KOPT-K1 (cell line): Measurements from ENCODE around the gene MPHOSPH9.

Experiments
- H3K27ac ChIP-seq: fragments of 200-600 bp; sonication (generic); 2 replicates; pipeline ENCODE4 v1.5.1; 2016; ENCODE audit warnings: antibody characterized with exemption, mild to moderate bottlenecking, low read depth, low read length; ENCODE audit not compliant: poor library complexity, severe bottlenecking
- H3K36me3 ChIP-seq: fragments of 200-600 bp; sonication (generic); 2 replicates; pipeline ENCODE4 v1.5.1; 2017; ENCODE audit warnings: antibody characterized with exemption, mild to moderate bottlenecking, low read length, moderate library complexity; ENCODE audit not compliant: insufficient read depth
- H3K9me3 ChIP-seq: fragments of 200-600 bp; sonication (generic); 2 replicates; pipeline ENCODE4 v1.5.1; 2017; ENCODE audit warnings: antibody characterized with exemption, low read length, mild to moderate bottlenecking; ENCODE audit not compliant: insufficient read depth, poor library complexity, severe bottlenecking

MPHOSPH9 gene

DNA sequence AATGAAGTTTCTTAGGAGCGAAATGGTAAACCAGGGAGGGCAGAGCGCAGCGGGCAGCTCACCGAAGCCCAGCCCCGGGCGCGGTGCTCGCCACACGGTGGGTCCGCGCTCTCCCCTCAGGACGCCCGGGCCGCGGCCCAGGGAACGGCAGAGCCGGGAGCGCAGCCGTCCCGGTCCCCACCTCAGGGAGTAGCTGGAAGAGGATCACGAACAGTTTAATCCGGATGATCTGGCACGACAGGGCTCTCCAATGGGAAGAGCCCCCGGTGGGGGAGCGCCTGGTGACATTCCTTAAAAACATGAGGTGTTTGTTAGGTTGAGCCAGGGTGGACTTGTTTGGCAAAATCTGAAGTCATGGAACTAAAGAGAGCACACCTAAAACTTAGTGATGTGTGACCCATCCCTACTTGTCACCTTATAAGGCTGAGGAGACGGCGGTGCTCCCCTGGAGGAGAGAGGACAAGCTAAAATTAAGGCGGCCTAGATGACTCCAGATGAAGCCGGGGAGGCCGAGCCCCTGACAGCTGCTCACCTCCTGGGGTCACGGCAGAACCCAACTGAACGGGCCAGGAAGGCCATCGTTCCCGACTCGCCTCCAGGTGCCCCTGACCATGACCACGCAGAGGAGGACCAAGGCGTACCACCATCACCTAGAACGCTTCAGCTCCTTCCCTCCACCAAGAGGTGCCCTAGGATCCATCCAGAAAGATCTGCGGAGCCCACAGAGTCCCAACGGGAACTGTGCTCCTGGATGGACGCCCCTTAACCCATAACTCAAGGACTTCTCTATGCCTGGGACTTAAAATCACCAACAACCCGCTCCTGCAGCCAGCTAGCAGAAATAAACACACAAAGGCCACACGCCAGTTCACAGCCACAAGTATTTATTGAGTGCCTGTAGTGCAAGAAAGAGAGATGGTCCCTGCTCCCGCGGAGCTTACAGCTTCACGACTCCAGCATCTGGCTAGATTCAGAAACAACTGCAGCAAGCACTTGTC is 81.2 kb downstream of the MPHOSPH9 start:
- no peaks in the 10 kb centered on the region for H3K9me3 ChIP-seq
- H3K36me3 ChIP-seq = peaks cover 41% of the 10 kb centered on the region
- peak overlapping the region; percentile 89 for H3K27ac ChIP-seq

DNA sequence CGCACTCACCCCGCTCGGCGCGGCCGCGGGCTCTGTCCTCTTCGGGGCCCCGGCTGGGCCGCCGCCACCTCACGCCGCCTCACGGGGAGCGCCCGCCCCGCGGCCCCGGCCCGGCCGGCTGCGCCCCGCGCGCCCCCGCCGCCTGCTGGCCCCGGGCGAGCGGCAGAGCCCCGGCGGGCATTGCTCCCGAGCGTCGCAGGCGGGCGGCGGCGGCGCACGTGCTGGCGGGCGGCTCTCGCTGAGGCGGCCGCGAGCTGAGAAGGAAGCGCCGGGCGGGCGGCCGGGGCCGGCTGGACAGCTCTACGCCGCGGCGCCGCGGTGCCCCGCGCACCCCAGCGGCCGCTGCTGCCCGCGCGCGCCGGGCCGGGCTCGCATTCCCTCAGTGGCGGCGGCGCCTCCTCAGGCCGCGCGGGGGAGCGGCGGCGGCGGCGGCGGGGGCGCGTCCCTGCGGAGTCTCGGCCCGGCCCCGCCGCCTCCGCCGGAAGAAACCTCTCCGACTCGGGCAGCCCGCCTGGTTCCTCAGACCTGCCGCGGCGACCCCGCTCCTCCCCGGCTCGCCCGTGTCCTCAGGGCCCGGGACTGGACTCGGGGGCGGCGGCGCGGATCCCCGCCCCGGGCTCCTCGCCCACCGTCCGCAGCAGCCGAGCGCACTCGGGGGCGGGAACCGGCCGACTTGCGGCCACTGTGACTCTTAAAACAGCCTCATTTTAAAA is 82.0 kb downstream of the MPHOSPH9 start, which contains the start of gene PITPNM2:
Gene PITPNM2, minus strand, starts transcription at position 347 of the 713 bp plus-strand sequence. CDS start 116,500 bp downstream, outside the sequence.
- peaks cover 35% of the 10 kb centered on the region for H3K36me3 ChIP-seq
- peak within 1 kb of the TSS; percentile 89 for H3K27ac ChIP-seq
- no peaks in the 10 kb centered on the region for H3K9me3 ChIP-seq

- peak overlapping the region; percentile 89 for H3K27ac ChIP-seq
- no peaks in the 10 kb centered on the region for H3K9me3 ChIP-seq
- H3K36me3 ChIP-seq = peaks cover 35% of the 10 kb centered on the region
These were observed 82.6 kb downstream of the MPHOSPH9 start for GRCh38 chr12:123150275-123150743.

DNA sequence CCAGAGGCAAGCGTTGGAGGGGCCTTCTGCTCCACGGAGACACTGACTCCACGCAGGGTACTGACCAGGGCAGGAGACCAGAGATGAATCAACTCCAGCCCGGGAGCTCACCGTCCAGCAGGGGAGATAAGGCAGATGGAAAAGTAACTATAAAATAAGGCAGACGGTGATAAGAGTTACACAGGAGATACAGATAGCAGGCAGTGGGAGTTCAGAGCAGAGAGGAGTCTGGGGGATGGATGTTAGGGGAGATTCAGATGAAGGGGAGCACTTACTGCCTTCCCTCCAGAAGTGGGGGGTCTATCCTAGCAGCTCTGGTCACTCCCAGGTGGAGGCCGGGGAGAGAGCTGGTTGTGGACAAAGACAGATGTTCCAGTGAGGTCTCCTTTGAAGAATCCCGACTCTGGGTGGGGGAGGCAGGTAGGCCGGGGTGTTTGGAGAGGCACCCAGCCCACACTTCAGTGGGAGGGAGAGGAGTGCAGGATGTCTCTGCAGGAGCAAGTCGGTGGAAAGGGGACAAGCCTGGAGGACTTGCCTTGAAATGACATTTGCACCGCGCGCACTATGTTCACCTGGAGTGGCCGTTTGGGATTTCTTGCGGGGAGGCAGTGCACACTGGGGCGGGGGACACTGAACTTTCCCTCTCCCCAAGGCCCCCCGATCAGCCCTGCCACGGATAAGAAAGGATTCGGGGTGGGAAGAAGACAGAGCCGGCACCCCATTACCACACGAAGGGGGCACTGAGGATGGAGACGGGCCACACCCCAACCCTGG is 83.3 kb downstream of the MPHOSPH9 start:
- no peaks in the 10 kb centered on the region for H3K9me3 ChIP-seq
- H3K36me3 ChIP-seq = peaks cover 37% of the 10 kb centered on the region
- H3K27ac ChIP-seq = peak overlapping the region; percentile 89

GRCh38 chr12:123149088-123149487 is 83.9 kb downstream of the MPHOSPH9 start:
- peak overlapping the region; percentile 89 for H3K27ac ChIP-seq

DNA sequence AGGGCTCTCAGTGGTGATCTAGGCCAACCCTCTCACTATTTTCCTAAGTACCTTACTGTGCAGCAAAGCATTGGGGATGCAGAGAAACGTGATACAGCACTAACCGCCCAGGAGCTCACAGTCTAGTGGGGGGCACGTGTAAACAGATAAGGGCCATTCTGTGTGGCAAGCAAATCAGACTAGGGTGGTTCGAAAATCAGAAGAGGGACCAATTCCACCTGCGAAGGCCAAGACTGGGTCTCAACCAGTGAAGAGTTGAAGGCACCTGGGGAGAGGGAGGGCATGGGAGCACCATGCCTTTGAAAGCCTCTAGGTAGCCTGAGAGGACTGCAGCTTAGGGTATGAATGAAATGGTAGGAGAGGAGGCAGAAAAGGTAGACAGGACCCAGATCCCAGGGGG is 84.3 kb downstream of the MPHOSPH9 start:
- H3K9me3 ChIP-seq = no peaks in the 10 kb centered on the region
- H3K27ac ChIP-seq = peak overlapping the region; percentile 89
- H3K36me3 ChIP-seq = peaks cover 27% of the 10 kb centered on the region

More at GRCh38 chr12:123149088-123149487, 83.9 kb downstream of the MPHOSPH9 start:
- H3K36me3 ChIP-seq = peaks cover 31% of the 10 kb centered on the region
- H3K9me3 ChIP-seq = no peaks in the 10 kb centered on the region

- Histone ChIP-seq H3K36me3 (peaks cover 22% of the 10 kb centered on the region), H3K27ac (peak overlapping the region; percentile 89), H3K9me3 (no peaks in the 10 kb centered on the region)
These were observed 84.7 kb downstream of the MPHOSPH9 start for GRCh38 chr12:123148223-123148622.

- peaks cover 22% of the 10 kb centered on the region for H3K36me3 ChIP-seq
- no peaks in the 10 kb centered on the region for H3K9me3 ChIP-seq
- H3K27ac ChIP-seq = peak overlapping the region; percentile 9
These were observed 87.7 kb downstream of the MPHOSPH9 start for GRCh38 chr12:123145211-123145610.

DNA sequence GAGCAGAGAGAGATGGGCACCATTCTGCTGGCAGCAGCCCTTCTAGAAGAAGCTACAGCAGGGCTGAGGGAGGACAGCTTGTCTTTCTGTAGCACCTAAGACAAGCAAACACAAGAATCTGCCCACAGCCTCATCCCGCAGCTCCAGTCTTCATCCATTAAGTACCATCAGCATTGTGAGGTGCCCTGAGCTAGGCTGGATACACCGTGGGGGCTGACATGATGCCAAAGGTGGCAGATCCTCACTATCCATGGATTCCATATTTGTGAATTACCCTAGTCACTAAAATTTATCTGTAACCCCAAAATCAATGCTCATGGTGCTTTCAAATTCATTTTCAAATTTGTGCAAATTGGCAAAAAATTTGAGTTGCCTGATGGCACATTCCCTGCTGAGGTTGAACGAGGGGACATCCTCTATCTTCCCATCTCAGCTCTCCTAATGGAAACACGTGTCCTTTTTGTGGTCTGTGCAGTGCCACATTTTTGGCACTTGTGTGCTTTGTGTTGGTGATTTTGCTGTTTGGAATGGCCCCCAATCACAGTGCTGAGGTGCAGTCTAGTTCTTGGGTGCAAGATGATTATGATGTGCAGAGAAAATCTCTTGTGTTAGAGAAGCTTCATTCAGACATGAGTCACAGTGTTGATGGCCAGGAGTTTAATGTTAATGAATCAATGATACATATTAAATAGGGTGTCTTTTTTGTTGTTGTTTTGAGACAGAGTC is 89.0 kb downstream of the MPHOSPH9 start:
- no peaks in the 10 kb centered on the region for H3K9me3 ChIP-seq
- peak overlapping the region; percentile 80 for H3K27ac ChIP-seq
- peaks cover 22% of the 10 kb centered on the region for H3K36me3 ChIP-seq

DNA sequence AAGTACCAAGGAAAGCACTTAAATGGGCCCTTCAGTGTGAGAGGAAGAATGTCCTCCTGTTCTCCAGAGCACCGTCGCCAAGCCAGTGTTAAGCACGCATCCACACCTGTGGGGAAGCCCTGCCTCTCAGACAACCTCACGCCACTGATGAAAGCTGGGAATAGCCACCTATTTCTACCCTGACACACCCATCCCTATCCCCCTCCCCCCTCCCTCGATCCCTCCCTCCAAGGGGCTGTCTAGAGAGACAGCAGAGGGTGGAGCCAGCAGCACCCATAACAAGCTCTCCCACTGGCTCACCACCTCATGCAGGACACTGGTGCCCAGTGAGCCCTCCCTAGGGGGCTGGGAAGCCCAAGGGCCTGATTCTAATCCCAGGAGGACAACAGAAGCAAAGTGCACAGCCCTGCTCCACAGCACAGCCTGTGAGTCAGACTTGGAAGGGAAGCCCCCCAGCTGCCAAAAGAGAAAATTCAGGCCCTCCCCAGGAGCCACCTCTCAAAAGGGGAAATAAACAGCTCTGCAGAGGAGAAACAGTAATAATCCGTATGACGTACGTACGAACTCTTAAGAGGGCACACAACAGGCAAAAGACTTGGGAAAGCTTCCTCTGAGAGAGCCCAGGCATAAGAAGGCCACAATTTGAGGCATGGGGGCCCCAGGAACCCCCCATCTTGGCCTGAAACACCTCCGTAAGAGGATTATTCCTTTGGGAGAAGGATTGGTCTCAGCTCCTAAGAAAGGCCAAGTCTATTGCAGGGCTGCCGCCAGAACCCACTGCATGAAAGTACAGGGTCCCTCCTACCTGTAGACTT is 89.8 kb downstream of the MPHOSPH9 start:
- Histone ChIP-seq H3K36me3 (peaks cover 15% of the 10 kb centered on the region), H3K27ac (peak overlapping the region; percentile 80), H3K9me3 (no peaks in the 10 kb centered on the region)

DNA sequence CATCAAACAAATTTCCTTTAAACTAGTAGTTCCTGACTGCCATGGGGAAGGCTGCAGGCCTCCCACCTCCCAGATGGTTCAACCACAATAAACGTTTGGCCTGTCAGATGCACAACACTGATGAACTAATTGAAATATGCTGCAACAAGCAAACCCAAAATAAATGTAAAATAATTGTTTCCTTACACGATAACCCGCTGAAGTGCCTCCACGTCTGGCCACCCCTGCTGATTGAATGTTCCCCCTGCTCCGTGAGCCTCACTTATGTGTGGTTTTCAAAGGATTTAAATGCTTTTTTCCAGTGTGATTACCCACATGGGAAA is 90.5 kb downstream of the MPHOSPH9 start:
- peaks cover 20% of the 10 kb centered on the region for H3K36me3 ChIP-seq
- no peaks in the 10 kb centered on the region for H3K9me3 ChIP-seq
- H3K27ac ChIP-seq = peak overlapping the region; percentile 80

DNA sequence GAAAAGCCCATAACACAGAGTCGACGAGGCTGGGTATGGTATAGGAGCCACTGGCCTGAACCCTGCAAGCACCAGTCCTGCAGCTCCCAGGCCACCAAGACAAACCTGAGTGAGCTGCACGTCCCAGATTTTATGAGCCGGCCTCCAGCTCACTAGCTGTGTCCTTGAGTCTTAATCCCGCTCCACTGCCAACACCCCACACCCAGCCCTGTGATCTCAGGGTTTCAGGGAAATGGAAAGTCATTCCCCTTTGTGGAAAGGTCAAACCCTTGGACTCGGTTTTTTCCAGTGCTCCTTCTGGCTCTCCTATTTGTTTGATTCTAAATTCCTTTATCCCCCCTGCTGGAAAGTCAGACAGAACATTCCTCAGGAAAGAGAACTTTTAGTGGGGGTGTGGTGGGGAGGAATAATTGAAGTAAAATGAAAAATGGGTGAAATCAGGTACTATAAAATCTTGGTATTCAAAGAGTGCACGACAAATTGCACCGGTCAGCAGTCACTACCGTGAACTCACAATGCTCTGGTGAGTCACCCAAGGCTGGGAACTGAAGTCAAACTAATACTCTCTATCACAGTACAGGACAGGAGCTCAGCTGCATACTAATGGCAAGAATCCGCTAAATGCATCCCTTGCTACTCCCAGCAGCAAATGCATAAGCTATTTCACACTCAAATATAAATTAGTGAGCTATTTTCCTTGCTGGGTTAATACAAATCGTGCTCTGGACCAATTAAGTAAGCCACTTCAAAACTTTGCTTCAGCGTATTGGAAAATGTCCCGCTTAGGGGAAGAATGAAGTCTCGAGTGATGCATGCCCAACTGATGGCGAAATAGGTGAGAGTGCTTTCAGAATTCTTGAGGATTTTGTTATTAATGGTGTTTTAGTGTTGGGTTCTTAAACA is 91.1 kb downstream of the MPHOSPH9 start:
- peak overlapping the region; percentile 80 for H3K27ac ChIP-seq
- H3K9me3 ChIP-seq = no peaks in the 10 kb centered on the region
- H3K36me3 ChIP-seq = peaks cover 26% of the 10 kb centered on the region
